MCF 10A (cell line): ENCODE data around the gene ALDH1L1. TPM values are rescaled to one million over a fixed set of nuclear protein-coding genes. Genes with fewer than 3 reads are reported as not detected.
"Not testable (repeated sequence)": the region's sequence is repeated elsewhere in the genome, so short reads cannot be mapped to it uniquely, and the experiment has no call there.

Experiments
- BruUV-seq: library from RNA; stranded (reverse); fragments of 400-500 nt; replicated peaks from 2 replicates; lab custom pipeline; 2021; lab: Mats Ljungman, UMichigan
- CTCF ChIA-PET: fragments of 300-600 bp; sonication (Branson Sonifier 250); formaldehyde crosslinking; extraction: SDS; loops from one replicate; lab custom pipeline; 2021; ENCODE audit warnings: antibody characterized with exemption, inconsistent platforms; lab: Yijun Ruan, JAX
- POLR2A ChIA-PET: fragments of 300-600, 350-650 bp; sonication (Branson Sonifier 250); formaldehyde crosslinking; extraction: SDS; loops from one replicate; lab custom pipeline; 2020; ENCODE audit warnings: antibody characterized with exemption, inconsistent platforms; lab: Yijun Ruan, JAX
- DNase-seq: peaks from one replicate; pipeline ENCODE4 v3.0.0-alpha.2; 2018; ENCODE audit not compliant: unreplicated experiment
- H3K27ac Mint-ChIP-seq: one replicate; pipeline ENCODE4 v1.8.0; 2022; ENCODE audit warnings: mild to moderate bottlenecking, low read depth, mixed read lengths; ENCODE audit not compliant: unreplicated experiment
- H3K27me3 Mint-ChIP-seq: one replicate; pipeline ENCODE4 v1.8.0; 2022; ENCODE audit warnings: mixed read lengths; ENCODE audit not compliant: insufficient read depth, unreplicated experiment
- H3K36me3 Mint-ChIP-seq: one replicate; pipeline ENCODE4 v1.8.0; 2022; ENCODE audit warnings: mild to moderate bottlenecking, moderate library complexity, mixed read lengths; ENCODE audit not compliant: insufficient read depth, unreplicated experiment
- H3K4me1 Mint-ChIP-seq: one replicate; pipeline ENCODE4 v1.8.0; 2022; ENCODE audit warnings: mixed read lengths; ENCODE audit not compliant: insufficient read depth, unreplicated experiment
- H3K4me3 Mint-ChIP-seq: one replicate; pipeline ENCODE4 v1.8.0; 2022; ENCODE audit warnings: mild to moderate bottlenecking, moderate library complexity, mixed read lengths; ENCODE audit not compliant: unreplicated experiment
- H3K9me3 Mint-ChIP-seq: one replicate; pipeline ENCODE4 v1.8.0; 2022; ENCODE audit warnings: mixed read lengths; ENCODE audit not compliant: unreplicated experiment
- intact Hi-C: fragments of 100-400 bp; cut with micrococcal nuclease; formaldehyde crosslinking; loops from 2 replicates; pipeline ENCODE4 v1.14.1; 2022
- total RNA-seq: library from RNA; stranded (reverse); gene quantifications from 2 replicates; pipeline ENCODE4 v1.2.3, GENCODE V29; 2022
- TF ChIP-seq, protein P1 (sequence below): fragments of 200-600 bp; IDR thresholded peaks from one replicate; pipeline ENCODE4 v1.8.0; 2022; ENCODE audit warnings: antibody characterized with exemption, mild to moderate bottlenecking; ENCODE audit not compliant: unreplicated experiment

The ALDH1L1 gene
- total RNA-seq, 1 experiment from 2014 or later, result 1.9 TPM

GRCh38 chr3:126067959-126068358 is 112.4 kb downstream of the ALDH1L1 start:
- intact Hi-C loops, result no loop called here
- Mint-ChIP-seq H3K4me3 (no peak overlapping the region), H3K27ac (no peak overlapping the region), H3K9me3 (no peaks in the 10 kb centered on the region), H3K4me1 (no peaks in the 10 kb centered on the region), H3K36me3 (peaks cover 10% of the 10 kb centered on the region), H3K27me3 (no peaks in the 10 kb centered on the region)
- BruUV-seq, result no TSS peak
- DNase-seq, result no peak
- ChIA-PET CTCF (interaction anchor here (0.7 kb wide), 1 partner anchor 1141 kb away, joined by 3 read pairs; no protein-coding TSS in a partner anchor), POLR2A (no interaction called here)
- TF ChIP-seq, protein P1, sequence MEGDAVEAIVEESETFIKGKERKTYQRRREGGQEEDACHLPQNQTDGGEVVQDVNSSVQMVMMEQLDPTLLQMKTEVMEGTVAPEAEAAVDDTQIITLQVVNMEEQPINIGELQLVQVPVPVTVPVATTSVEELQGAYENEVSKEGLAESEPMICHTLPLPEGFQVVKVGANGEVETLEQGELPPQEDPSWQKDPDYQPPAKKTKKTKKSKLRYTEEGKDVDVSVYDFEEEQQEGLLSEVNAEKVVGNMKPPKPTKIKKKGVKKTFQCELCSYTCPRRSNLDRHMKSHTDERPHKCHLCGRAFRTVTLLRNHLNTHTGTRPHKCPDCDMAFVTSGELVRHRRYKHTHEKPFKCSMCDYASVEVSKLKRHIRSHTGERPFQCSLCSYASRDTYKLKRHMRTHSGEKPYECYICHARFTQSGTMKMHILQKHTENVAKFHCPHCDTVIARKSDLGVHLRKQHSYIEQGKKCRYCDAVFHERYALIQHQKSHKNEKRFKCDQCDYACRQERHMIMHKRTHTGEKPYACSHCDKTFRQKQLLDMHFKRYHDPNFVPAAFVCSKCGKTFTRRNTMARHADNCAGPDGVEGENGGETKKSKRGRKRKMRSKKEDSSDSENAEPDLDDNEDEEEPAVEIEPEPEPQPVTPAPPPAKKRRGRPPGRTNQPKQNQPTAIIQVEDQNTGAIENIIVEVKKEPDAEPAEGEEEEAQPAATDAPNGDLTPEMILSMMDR, result no peak

GRCh38 chr3:126066676-126067075 is 113.7 kb downstream of the ALDH1L1 start:
- H3K9me3 Mint-ChIP-seq, H3K36me3 Mint-ChIP-seq, H3K4me3 Mint-ChIP-seq, H3K27ac Mint-ChIP-seq, H3K27me3 Mint-ChIP-seq, intact Hi-C loops, POLR2A ChIA-PET, BruUV-seq, DNase-seq, H3K4me1 Mint-ChIP-seq, CTCF ChIA-PET: not testable (repeated sequence)

- H3K4me1 Mint-ChIP-seq, result no peaks in the 10 kb centered on the region
- no peaks in the 10 kb centered on the region for H3K27me3 Mint-ChIP-seq
- no TSS peak for BruUV-seq
- H3K4me3 Mint-ChIP-seq, result no peak overlapping the region
- no peaks in the 10 kb centered on the region for H3K9me3 Mint-ChIP-seq
- ChIA-PET POLR2A (no interaction called here), CTCF (interaction anchor here (0.8 kb wide), 2 partner anchors 30 to 69 kb away, joined by 3 to 4 read pairs; no protein-coding TSS in a partner anchor)
- TF ChIP-seq, protein P1, result no peak
- DNase-seq, result no peak
- peaks cover 5% of the 10 kb centered on the region for H3K36me3 Mint-ChIP-seq
- H3K27ac Mint-ChIP-seq, result no peak overlapping the region
- intact Hi-C loops, result no loop called here
Measured at GRCh38 chr3:126065876-126066275, 114.5 kb downstream of the ALDH1L1 start.

- intact Hi-C loops, result no loop called here
- Mint-ChIP-seq H3K27me3 (no peaks in the 10 kb centered on the region), H3K4me1 (no peaks in the 10 kb centered on the region), H3K27ac (no peak overlapping the region), H3K36me3 (peaks cover 5% of the 10 kb centered on the region), H3K4me3 (no peak overlapping the region), H3K9me3 (no peaks in the 10 kb centered on the region)
- DNase-seq, result no peak
- ChIA-PET POLR2A (no interaction called here), CTCF (interaction anchor here (0.8 kb wide), 2 partner anchors 31 to 70 kb away, joined by 3 to 4 read pairs; no protein-coding TSS in a partner anchor)
- BruUV-seq, result no TSS peak
- TF ChIP-seq, protein P1, result no peak
Measured at GRCh38 chr3:126064627-126065258, 115.6 kb downstream of the ALDH1L1 start.
